ENCODE data around the gene TMTC1.

DNA sequence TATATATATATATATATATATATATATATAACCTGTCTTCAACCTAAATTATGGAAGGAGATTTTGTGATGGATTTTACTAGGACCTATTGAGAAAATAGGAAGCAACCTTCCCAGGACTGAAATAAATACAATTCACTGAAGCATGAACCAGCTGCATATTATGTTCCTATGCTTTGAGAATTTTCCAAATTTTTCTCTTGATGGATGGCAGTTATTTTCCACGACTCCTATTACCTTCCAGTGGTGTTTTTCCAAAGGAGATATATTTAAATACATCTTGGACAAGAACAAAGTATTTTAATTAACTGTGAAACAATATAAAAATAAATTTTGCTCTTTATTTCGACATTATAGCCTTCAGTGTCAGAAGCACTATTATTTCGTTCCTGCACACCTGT, 87.9 kb downstream of the TMTC1 start:
- TF ChIP-seq GATA2 (IDR thresholded peaks at IDR 0.05; ENCODE audit: low read depth, low read length) (no peak), GATA3 (IDR thresholded peaks at IDR 0.05; ENCODE audit: low read depth, low read length) (no peak)

Measured in SH-SY5Y (cell line).